PC-3 (cell line): ENCODE results near the gene ITGA1.

Experiments
- EZH2 ChIP-seq: fragments of 300-600 bp; sonication (generic); IDR thresholded peaks from one replicate; pipeline ENCODE4 v1.6.1; 2017; ENCODE audit warnings: antibody characterized with exemption, mild to moderate bottlenecking, low read length; ENCODE audit not compliant: unreplicated experiment
- EZH2phosphoT487 ChIP-seq: fragments of 300-600 bp; sonication (generic); IDR thresholded peaks from 2 replicates; pipeline ENCODE4 v1.6.1; 2018; ENCODE audit warnings: mild to moderate bottlenecking, antibody characterized with exemption, low read length, borderline replicate concordance
- TF ChIP-seq, protein P1 (sequence below): fragments of 300-600 bp; sonication (generic); conservative IDR thresholded peaks from 2 replicates; pipeline ENCODE4 v1.5.1; 2017; ENCODE audit warnings: antibody characterized with exemption, low read depth, mild to moderate bottlenecking, low read length

DNA sequence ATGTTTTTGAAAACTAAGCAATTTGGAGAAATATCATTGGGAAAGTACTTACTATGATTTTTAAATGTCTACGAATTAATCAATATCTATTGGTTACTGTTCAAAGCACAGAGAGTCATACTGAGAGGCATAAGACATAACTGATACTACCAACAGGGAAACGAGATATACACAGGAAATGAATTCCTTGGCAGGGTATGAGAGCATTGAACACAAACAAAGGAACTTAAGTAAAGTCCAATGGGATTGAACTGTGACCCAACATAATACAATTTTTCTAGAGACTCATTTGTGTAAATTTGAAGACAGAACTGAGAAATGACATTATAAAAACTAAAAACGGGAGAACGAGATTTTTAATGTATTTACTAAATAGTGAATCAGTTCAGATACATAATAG, 1.3 kb upstream of the ITGA1 start:
- TF ChIP-seq EZH2phosphoT487 = no peak
- TF ChIP-seq, protein P1, sequence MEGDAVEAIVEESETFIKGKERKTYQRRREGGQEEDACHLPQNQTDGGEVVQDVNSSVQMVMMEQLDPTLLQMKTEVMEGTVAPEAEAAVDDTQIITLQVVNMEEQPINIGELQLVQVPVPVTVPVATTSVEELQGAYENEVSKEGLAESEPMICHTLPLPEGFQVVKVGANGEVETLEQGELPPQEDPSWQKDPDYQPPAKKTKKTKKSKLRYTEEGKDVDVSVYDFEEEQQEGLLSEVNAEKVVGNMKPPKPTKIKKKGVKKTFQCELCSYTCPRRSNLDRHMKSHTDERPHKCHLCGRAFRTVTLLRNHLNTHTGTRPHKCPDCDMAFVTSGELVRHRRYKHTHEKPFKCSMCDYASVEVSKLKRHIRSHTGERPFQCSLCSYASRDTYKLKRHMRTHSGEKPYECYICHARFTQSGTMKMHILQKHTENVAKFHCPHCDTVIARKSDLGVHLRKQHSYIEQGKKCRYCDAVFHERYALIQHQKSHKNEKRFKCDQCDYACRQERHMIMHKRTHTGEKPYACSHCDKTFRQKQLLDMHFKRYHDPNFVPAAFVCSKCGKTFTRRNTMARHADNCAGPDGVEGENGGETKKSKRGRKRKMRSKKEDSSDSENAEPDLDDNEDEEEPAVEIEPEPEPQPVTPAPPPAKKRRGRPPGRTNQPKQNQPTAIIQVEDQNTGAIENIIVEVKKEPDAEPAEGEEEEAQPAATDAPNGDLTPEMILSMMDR = no peak
- no peak for TF ChIP-seq EZH2
